Sigmoid colon (tissue), 7 donors: ENCODE data around the gene BCL3. TPM values are rescaled to one million over a fixed set of nuclear protein-coding genes. Genes with fewer than 3 reads are reported as not detected.
A peak's percentile ranks its signal among the peaks of the same experiment; 100 is the strongest.

ENCODE experiments used
- DNase-seq: peaks from one replicate; pipeline ENCODE4 v3.0.0-alpha.2; 2019
- H3K27ac ChIP-seq, 4 donors: fragments of 200-600 bp; sonication (generic); one replicate each; pipeline ENCODE4 v1.5.1; 2016 to 2019; ENCODE audit warnings: mild to moderate bottlenecking in 1 of 4
- H3K27me3 ChIP-seq, 3 donors: fragments of 200-600 bp; sonication (generic); one replicate each; pipeline ENCODE4 v1.5.1; 2019; ENCODE audit warnings: mild to moderate bottlenecking in 1 of 3
- H3K36me3 ChIP-seq, 4 donors: fragments of 200-600 bp; sonication (generic); one replicate each; pipeline ENCODE4 v1.5.1; 2016 to 2019
- H3K4me1 ChIP-seq, 4 donors: fragments of 200-600 bp; sonication (generic); one replicate each; pipeline ENCODE4 v1.5.1; 2017 to 2019
- H3K4me3 ChIP-seq, 4 donors: fragments of 200-600 bp; sonication (generic); one replicate each; pipeline ENCODE4 v1.5.1; 2017 to 2019; ENCODE audit warnings: mild to moderate bottlenecking in 2 of 4, moderate library complexity in 1 of 4
- H3K9me3 ChIP-seq, 4 donors: fragments of 200-600 bp in 3 of 4; sonication (generic) in 3 of 4; one replicate each; pipeline versions ENCODE4 v1.5.1 to v1.6.1; 2013 to 2019
- CTCF ChIP-seq, 4 experiments: fragments of 450-650 bp in 3 of 4; fragments of 200-600 bp in 1 of 4; IDR thresholded peaks; one replicate each; pipeline ENCODE4 v1.5.1; 2016 to 2019; ENCODE audit warnings: antibody characterized with exemption in 4 of 4, mild to moderate bottlenecking in 3 of 4, moderate library complexity in 2 of 4
- EP300 ChIP-seq, 4 donors: sonication (generic); formaldehyde crosslinking; IDR thresholded peaks; one replicate each; pipeline ENCODE4 v1.6.1; 2017; ENCODE audit warnings: antibody characterized with exemption in 4 of 4
- POLR2A ChIP-seq, 2 donors: fragments of 450-650 bp; IDR thresholded peaks; one replicate each; pipeline ENCODE4 v1.6.1; 2016; ENCODE audit warnings: antibody characterized with exemption in 2 of 2, mild to moderate bottlenecking in 2 of 2, moderate library complexity in 2 of 2
- POLR2AphosphoS5 ChIP-seq, 4 donors: sonication (generic); formaldehyde crosslinking; IDR thresholded peaks; one replicate each; pipeline ENCODE4 v1.6.1; 2017; ENCODE audit warnings: antibody characterized with exemption in 4 of 4
- WGBS, 2 donors: extraction: QIAGEN DNeasy Blood & Tissue Kit; methylation state at CpG; one replicate each; pipeline ENCODE4 v1.1.7; 2013; 5-methylcytosine and 5-hydroxymethylcytosine counted together
- intact Hi-C: fragments of 100-400 bp; cut with DNase I; formaldehyde crosslinking; loops from one replicate; pipeline ENCODE4 v1.15.1; 2023
- polyA plus RNA-seq, 3 donors: library from polyadenylated mRNA; stranded (reverse); fragments of 200-250 nt; gene quantifications; one replicate each; pipeline ENCODE4 v1.2.3, GENCODE V29; 2013
- total RNA-seq, 4 donors: library from RNA; depleted of rRNA; stranded (reverse); fragments of >200 nt; gene quantifications; one replicate each; pipeline ENCODE4 v1.1.0, GENCODE V29; 2016
- donor health status: healthy with polysubstance abuse.
- donor health status: Bipolar disorder and iron deficiency.
- donor health status: healthy.

The BCL3 gene
- total and polyA plus RNA-seq, 7 donors, result 13.9 to 104 (median 44.4) TPM

GRCh38 chr19:44744871-44745332 is 3.6 kb upstream of the BCL3 start:
- no peaks in the 10 kb centered on the region for H3K27me3 ChIP-seq
- WGBS, 2 donors, result 15 to 63% methylated on average over 3 of the region's 3 CpGs
- peak overlapping the region; percentile 90 to 98 (median 94) for H3K27ac ChIP-seq
- DNase-seq, result no peak
- no peaks in the 10 kb centered on the region for H3K9me3 ChIP-seq
- TF ChIP-seq POLR2A (IDR thresholded peaks at IDR 0.05), result no peak
- no peak for TF ChIP-seq CTCF (IDR thresholded peaks at IDR 0.05)
- TF ChIP-seq EP300 (IDR thresholded peaks at IDR 0.05), result no peak
- TF ChIP-seq POLR2AphosphoS5 (IDR thresholded peaks at IDR 0.05), result no peak
- no peak overlapping the region for H3K4me3 ChIP-seq
- intact Hi-C loops, result loop anchor here (5.0 kb wide), 2 partner anchors 102 to 1552 kb away; partner anchors contain the start of genes HIF3A and NECTIN2
- no peaks in the 10 kb centered on the region for H3K36me3 ChIP-seq
- H3K4me1 ChIP-seq, result peaks cover 0 to 84% (median 73%) of the 10 kb centered on the region in 4 donors

- Histone ChIP-seq H3K4me1 (peaks cover 0 to 87% (median 78%) of the 10 kb centered on the region in 4 donors), H3K27me3 (no peaks in the 10 kb centered on the region), H3K27ac (peak overlapping the region; percentile 90 to 98 (median 94)), H3K4me3 (no peak overlapping the region), H3K9me3 (no peaks in the 10 kb centered on the region), H3K36me3 (no peaks in the 10 kb centered on the region)
- intact Hi-C loops, result loop anchor here (5.0 kb wide), 2 partner anchors 102 to 1552 kb away; partner anchors contain the start of genes HIF3A and NECTIN2
- WGBS, 2 donors, result 9 to 45% methylated on average over 10 of the region's 10 CpGs
- DNase-seq, result peak; percentile 88
- TF ChIP-seq CTCF (IDR thresholded peaks at IDR 0.05) (no peak), POLR2A (IDR thresholded peaks at IDR 0.05) (no peak), POLR2AphosphoS5 (IDR thresholded peaks at IDR 0.05) (peak in 2 of 4 donors; percentile 41 to 79), EP300 (IDR thresholded peaks at IDR 0.05) (peak in 2 of 4 donors; percentile 70 to 75)
Observed at GRCh38 chr19:44745341-44745831, 3.1 kb upstream of the BCL3 start.

- Histone ChIP-seq H3K4me3 (no peak overlapping the region), H3K4me1 (peaks cover 0 to 87% (median 78%) of the 10 kb centered on the region in 4 donors), H3K36me3 (peaks cover 0 to 4% (median 0%) of the 10 kb centered on the region in 4 donors), H3K27ac (peak overlapping the region; percentile 90 to 98 (median 94)), H3K9me3 (no peaks in the 10 kb centered on the region), H3K27me3 (no peaks in the 10 kb centered on the region)
- intact Hi-C loops, result loop anchor here (5.0 kb wide), 2 partner anchors 101 to 1551 kb away; partner anchors contain the start of genes HIF3A and NECTIN2
- 66 to 74% methylated on average over 4 of the region's 4 CpGs for WGBS, 2 donors
- TF ChIP-seq POLR2AphosphoS5 (IDR thresholded peaks at IDR 0.05) (no peak), POLR2A (IDR thresholded peaks at IDR 0.05) (no peak), CTCF (IDR thresholded peaks at IDR 0.05) (no peak), EP300 (IDR thresholded peaks at IDR 0.05) (no peak)
- no peak for DNase-seq
Observed at GRCh38 chr19:44745887-44746600, 2.5 kb upstream of the BCL3 start.

GRCh38 chr19:44746616-44746945 is 1.9 kb upstream of the BCL3 start:
- peaks cover 0 to 9% (median 0%) of the 10 kb centered on the region in 4 donors for H3K36me3 ChIP-seq
- 44 to 75% methylated on average over 5 of the region's 5 CpGs for WGBS, 2 donors
- peak overlapping the region; percentile 90 to 98 (median 94) for H3K27ac ChIP-seq
- H3K4me3 ChIP-seq, result peak overlapping the region in 1 of 4 donors; percentile 72
- intact Hi-C loops, result loop anchor here (5.0 kb wide), 2 partner anchors 101 to 1551 kb away; partner anchors contain the start of genes HIF3A and NECTIN2
- TF ChIP-seq POLR2AphosphoS5 (IDR thresholded peaks at IDR 0.05) (no peak), EP300 (IDR thresholded peaks at IDR 0.05) (no peak), CTCF (IDR thresholded peaks at IDR 0.05) (no peak), POLR2A (IDR thresholded peaks at IDR 0.05) (no peak)
- H3K4me1 ChIP-seq, result peaks cover 0 to 87% (median 78%) of the 10 kb centered on the region in 4 donors
- no peaks in the 10 kb centered on the region for H3K9me3 ChIP-seq
- H3K27me3 ChIP-seq, result no peaks in the 10 kb centered on the region
- DNase-seq, result no peak
